IMR-90 (cell line): ENCODE data around the gene NRP1. TPM values are rescaled to one million over a fixed set of nuclear protein-coding genes. Genes with fewer than 3 reads are reported as not detected.
A peak's percentile ranks its signal among the peaks of the same experiment; 100 is the strongest.

ENCODE experiments used
- ATAC-seq: fragments of 200-7000 bp; cut with Tn5 transposase; 2 replicates; pipeline ENCODE4 v1.9.1; 2020; ENCODE audit warnings: low read depth, mild to moderate bottlenecking, moderate library complexity
- BruUV-seq: library from RNA; stranded (reverse); fragments of 400-500 nt; replicated peaks from 2 replicates; lab custom pipeline; 2021; lab: Mats Ljungman, UMichigan
- CTCF ChIA-PET: fragments of 300-600 bp; formaldehyde crosslinking; extraction: SDS; loops from one replicate; lab custom pipeline; 2021; ENCODE audit warnings: antibody characterized with exemption; lab: Yijun Ruan, JAX
- POLR2A ChIA-PET: fragments of 300-600 bp; sonication (Branson Sonifier 250); formaldehyde crosslinking; loops from one replicate; lab custom pipeline; 2022; ENCODE audit warnings: antibody characterized with exemption; ENCODE audit not compliant: unreplicated experiment; lab: Charles Lee
- DNase-seq: peaks from one replicate; pipeline ENCODE4 v3.0.0; 2013
- H2AFZ ChIP-seq: replicated peaks from 2 replicates; pipeline ENCODE3; 2013; ENCODE audit warnings: low read length, mild to moderate bottlenecking; ENCODE audit not compliant: poor library complexity
- H2AK5ac ChIP-seq: 2 replicates; pipeline ENCODE4 v1.6.1; 2013; ENCODE audit warnings: low read depth, low read length, inconsistent platforms
- H2AK9ac ChIP-seq: replicated peaks from 2 replicates; pipeline ENCODE3; 2013; ENCODE audit warnings: mild to moderate bottlenecking, low read depth, low read length, moderate library complexity; ENCODE audit not compliant: poor library complexity
- H2BK120ac ChIP-seq: 2 replicates; pipeline ENCODE4 v1.6.1; 2013; ENCODE audit warnings: low read depth, low read length, inconsistent platforms
- H2BK15ac ChIP-seq: 3 replicates; pipeline ENCODE4 v1.6.1; 2013; ENCODE audit warnings: low read depth, low read length, inconsistent platforms
- H2BK20ac ChIP-seq: 2 replicates; pipeline ENCODE4 v1.6.1; 2013; ENCODE audit warnings: low read depth, mild to moderate bottlenecking, inconsistent platforms, low read length, moderate library complexity
- H2BK5ac ChIP-seq: 2 replicates; pipeline ENCODE4 v1.6.1; 2013; ENCODE audit warnings: mild to moderate bottlenecking, low read depth, low read length, inconsistent platforms; ENCODE audit not compliant: poor library complexity, severe bottlenecking
- H3K14ac ChIP-seq: replicated peaks from 2 replicates; pipeline ENCODE4 v1.6.1; 2013; ENCODE audit warnings: low read depth, low read length, inconsistent platforms
- H3K18ac ChIP-seq: 2 replicates; pipeline ENCODE4 v1.6.1; 2013; ENCODE audit warnings: low read depth, low read length, control low read depth
- H3K23ac ChIP-seq: 2 replicates; pipeline ENCODE4 v1.6.1; 2013; ENCODE audit warnings: low read depth, low read length, inconsistent platforms
- H3K27ac ChIP-seq: 2 replicates; pipeline ENCODE4 v1.5.1; 2013; ENCODE audit warnings: mild to moderate bottlenecking, control low read depth, low read length; ENCODE audit not compliant: insufficient read depth
- H3K27me3 ChIP-seq: 2 replicates; pipeline ENCODE4 v1.6.1; 2013; ENCODE audit warnings: low read length; ENCODE audit not compliant: control insufficient read depth, insufficient read depth
- H3K36me3 ChIP-seq: 2 replicates; pipeline ENCODE4 v1.6.1; 2013; ENCODE audit warnings: low read length, mixed read lengths; ENCODE audit not compliant: control insufficient read depth, insufficient read depth
- H3K4ac ChIP-seq: 2 replicates; pipeline ENCODE4 v1.6.1; 2013; ENCODE audit warnings: low read depth, low read length, inconsistent platforms
- H3K4me1 ChIP-seq: 2 replicates; pipeline ENCODE4 v1.6.1; 2013; ENCODE audit warnings: low read length, mixed read lengths; ENCODE audit not compliant: control insufficient read depth, insufficient read depth
- H3K4me2 ChIP-seq: 2 replicates; pipeline ENCODE4 v1.6.1; 2013; ENCODE audit warnings: low read depth, mild to moderate bottlenecking, control low read depth, low read length, moderate library complexity
- H3K4me3 ChIP-seq: 2 replicates; pipeline ENCODE4 v1.5.1; 2013; ENCODE audit warnings: low read depth, mild to moderate bottlenecking, control low read depth, low read length, moderate library complexity; ENCODE audit not compliant: insufficient read depth
- H3K56ac ChIP-seq: 2 replicates; pipeline ENCODE4 v1.6.1; 2013; ENCODE audit warnings: low read length, inconsistent platforms; ENCODE audit not compliant: insufficient read depth; ENCODE audit errors: extremely low read depth
- H3K79me1 ChIP-seq, 2 experiments: 2 replicates each; pipeline ENCODE4 v1.6.1; 2013; ENCODE audit warnings: low read length in 2 of 2, inconsistent platforms in 1 of 2, low read depth in 1 of 2
- H3K9ac ChIP-seq: 2 replicates; pipeline ENCODE4 v1.6.1; 2013; ENCODE audit warnings: low read depth, low read length, control low read depth
- H3K9me1 ChIP-seq: 2 replicates; pipeline ENCODE4 v1.6.1; 2013; ENCODE audit warnings: low read length, inconsistent platforms; ENCODE audit not compliant: insufficient read depth
- H3K9me3 ChIP-seq: 2 replicates; pipeline ENCODE4 v1.6.1; 2013; ENCODE audit warnings: low read length; ENCODE audit not compliant: control insufficient read depth, insufficient read depth
- H4K20me1 ChIP-seq: 2 replicates; pipeline ENCODE4 v1.6.1; 2013; ENCODE audit warnings: low read length, inconsistent platforms; ENCODE audit not compliant: insufficient read depth
- H4K5ac ChIP-seq: 2 replicates; pipeline ENCODE4 v1.6.1; 2013; ENCODE audit warnings: mild to moderate bottlenecking, low read depth, low read length, control low read depth
- H4K8ac ChIP-seq, 2 experiments: 2 replicates each; pipeline ENCODE4 v1.6.1; 2013; ENCODE audit warnings: low read depth in 2 of 2, low read length in 2 of 2, control low read depth in 1 of 2, inconsistent platforms in 1 of 2
- H4K91ac ChIP-seq: 2 replicates; pipeline ENCODE4 v1.6.1; 2013; ENCODE audit warnings: low read depth, low read length, inconsistent platforms; ENCODE audit not compliant: insufficient read depth
- BHLHE40 ChIP-seq: fragments of 150-350 bp; IDR thresholded peaks from 2 replicates; pipeline ENCODE4 v1.6.1; 2016; ENCODE audit warnings: mild to moderate bottlenecking, low read depth, low read length
- CEBPB ChIP-seq: IDR thresholded peaks from 2 replicates; pipeline ENCODE4 v1.6.1; 2012; ENCODE audit warnings: low read depth, low read length, improper control_type of control experiment
- CHD1 ChIP-seq: IDR thresholded peaks from 2 replicates; pipeline ENCODE4 v1.6.1; 2012; ENCODE audit warnings: low read depth, low read length, improper control_type of control experiment
- FOS ChIP-seq: fragments of 150-350 bp; IDR thresholded peaks from 2 replicates; pipeline ENCODE4 v1.6.1; 2016; ENCODE audit warnings: low read depth, low read length
- MAFK ChIP-seq: IDR thresholded peaks from 2 replicates; pipeline ENCODE4 v1.6.1; 2012; ENCODE audit warnings: low read depth, low read length, improper control_type of control experiment
- MAZ ChIP-seq: IDR thresholded peaks from 2 replicates; pipeline ENCODE4 v1.6.1; 2012; ENCODE audit warnings: low read depth, mild to moderate bottlenecking, low read length, improper control_type of control experiment, moderate library complexity, borderline replicate concordance
- MXI1 ChIP-seq: IDR thresholded peaks from 2 replicates; pipeline ENCODE4 v1.6.1; 2012; ENCODE audit warnings: low read depth, mild to moderate bottlenecking, low read length, moderate library complexity, borderline replicate concordance
- NFE2L2 ChIP-seq: fragments of 150-350 bp; IDR thresholded peaks from 2 replicates; pipeline ENCODE4 v1.6.1; 2016; ENCODE audit warnings: low read depth, mild to moderate bottlenecking, low read length
- POLR2A ChIP-seq: IDR thresholded peaks from 2 replicates; pipeline ENCODE4 v1.6.1; 2012; ENCODE audit warnings: mild to moderate bottlenecking, low read depth, low read length
- RAD21 ChIP-seq: IDR thresholded peaks from 2 replicates; pipeline ENCODE4 v1.6.1; 2012; ENCODE audit warnings: low read length, improper control_type of control experiment
- RCOR1 ChIP-seq: IDR thresholded peaks from 2 replicates; pipeline ENCODE4 v1.6.1; 2012; ENCODE audit warnings: mild to moderate bottlenecking, low read length, improper control_type of control experiment; ENCODE audit not compliant: insufficient replicate concordance
- RFX5 ChIP-seq: IDR thresholded peaks from 2 replicates; pipeline ENCODE4 v1.8.0; 2012; ENCODE audit warnings: low read depth, mild to moderate bottlenecking, low read length, moderate library complexity
- SMC3 ChIP-seq: fragments of 150-350 bp; IDR thresholded peaks from 2 replicates; pipeline ENCODE4 v1.6.1; 2016; ENCODE audit warnings: low read depth, mild to moderate bottlenecking, antibody characterized with exemption, low read length, moderate library complexity
- WGBS, 2 experiments: methylation state at CpG; one replicate each; pipeline versions ENCODE4 v1.1.5 to v1.1.7; 2013; ENCODE audit warnings: missing lambda C conversion rate in 2 of 2; ENCODE audit not compliant: insufficient read length in 1 of 2; ENCODE audit errors: extremely low coverage in 2 of 2; 5-methylcytosine and 5-hydroxymethylcytosine counted together
- dilution Hi-C: fragments of 300-500 bp; cut with HindIII; formaldehyde crosslinking; loops from one replicate; pipeline ENCODE4 v1.14.3; 2018; ENCODE audit warnings: low sequenced_read_pairs; ENCODE audit not compliant: unreplicated experiment
- in situ Hi-C: fragments of 300-500 bp; cut with MboI; formaldehyde crosslinking; loops from 3 replicates; pipeline ENCODE4 v1.14.3; 2019; ENCODE audit warnings: low sequenced_read_pairs, inconsistent platforms, mixed read lengths
- intact Hi-C: fragments of 100-400 bp; cut with micrococcal nuclease; formaldehyde crosslinking; loops from 2 replicates; pipeline ENCODE4 v1.10.0; 2022
- polyA plus RNA-seq, 3 experiments: library from polyadenylated mRNA; depleted of rRNA; stranded (reverse); fragments of >200 nt; gene quantifications; 2 replicates each; pipeline ENCODE4 v1.2.3, GENCODE V29; 2012; ENCODE audit warnings: low replicate concordance in 1 of 3
- total RNA-seq: library from RNA; depleted of rRNA; stranded (reverse); fragments of >200 nt; gene quantifications from 2 replicates; pipeline ENCODE4 v1.2.3, GENCODE V29; 2012
- TF ChIP-seq, protein P1 (sequence below): conservative IDR thresholded peaks from 2 replicates; pipeline ENCODE4 v1.5.1; 2012; ENCODE audit warnings: mild to moderate bottlenecking, low read depth, low read length, improper control_type of control experiment
- TF ChIP-seq, protein P2 (sequence below): fragments of 150-350 bp; IDR thresholded peaks from 2 replicates; pipeline ENCODE4 v1.6.1; 2017; ENCODE audit warnings: mild to moderate bottlenecking, antibody characterized with exemption, low read length, low read depth
- TF ChIP-seq, protein P3 (sequence below): fragments of 150-350 bp; IDR thresholded peaks from 2 replicates; pipeline ENCODE4 v1.6.1; 2016; ENCODE audit warnings: low read depth, mild to moderate bottlenecking, low read length, moderate library complexity, borderline replicate concordance

The NRP1 gene
- total and polyA plus RNA-seq, 2 of the 4 experiments (the other 2 are of a cell fraction) = 108 to 227 TPM

DNA sequence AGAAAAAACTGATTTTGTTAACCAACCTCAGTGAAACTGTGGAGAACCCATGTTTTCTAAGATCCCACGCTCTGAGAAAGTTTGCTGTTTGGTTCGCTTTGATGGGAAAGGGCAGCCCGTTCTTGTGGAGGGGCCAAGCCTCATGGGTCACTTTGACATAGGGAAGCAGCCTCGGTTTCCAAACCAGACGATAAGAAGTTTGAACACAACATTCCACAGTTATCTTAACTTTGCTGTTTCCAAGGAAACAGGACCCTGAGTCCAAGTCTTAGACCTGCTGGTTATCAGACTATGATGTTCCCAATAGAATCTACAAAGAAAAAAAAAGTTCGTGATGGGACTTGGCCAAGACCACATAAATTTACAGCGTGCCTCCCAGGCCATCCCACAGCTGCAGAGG is 182.3 kb downstream of the NRP1 start:
- dilution Hi-C loops = no loop called here
- Histone ChIP-seq H2AK5ac (no peak overlapping the region), H3K4me1 (peaks cover 9% of the 10 kb centered on the region), H4K91ac (no peak overlapping the region), H3K23ac (no peak overlapping the region), H3K9me1 (0 out of 2 replicates have a peak, but pooled peaks cover 8% of the 10 kb centered on the region), H3K27ac (no peak overlapping the region), H3K27me3 (no peaks in the 10 kb centered on the region), H3K36me3 (no peaks in the 10 kb centered on the region), H2AK9ac (no peak overlapping the region), H3K9ac (no peak overlapping the region), H2BK120ac (no peak overlapping the region), H3K14ac (no peak overlapping the region), H3K18ac (no peak overlapping the region), H4K8ac (no peak overlapping the region), H2BK15ac (no peak overlapping the region), H2BK20ac (no peak overlapping the region), H2BK5ac (no peak overlapping the region), H4K20me1 (no peaks in the 10 kb centered on the region), H3K56ac (no peak overlapping the region), H4K5ac (0 out of 2 replicates have a peak overlapping the region, but pooled peaks have one; percentile 25), H3K9me3 (no peaks in the 10 kb centered on the region; the same call in 1 of the 2 replicates), H3K4ac (no peak overlapping the region), H3K4me3 (no peak overlapping the region), H2AFZ (no peak overlapping the region), H3K79me1 (no peaks in the 10 kb centered on the region), H3K4me2 (no peak overlapping the region)
- no peak for DNase-seq
- WGBS, 2 experiments = 75% methylated on average over 3 of the region's 7 CpGs; no CpG with 5 or more reads in 1 of the 2 experiments
- CTCF ChIA-PET = no interaction called here
- no peak for ATAC-seq
- POLR2A ChIA-PET = no interaction called here
- BruUV-seq = no TSS peak
- in situ Hi-C loops = loop anchor here (10.0 kb wide), 1 partner anchor 137 kb away; no protein-coding TSS in a partner anchor
- TF ChIP-seq SMC3 (no peak), RAD21 (no peak), POLR2A (no peak), RCOR1 (no peak), BHLHE40 (no peak), MAZ (no peak), NFE2L2 (no peak), MAFK (no peak), CHD1 (no peak), RFX5 (no peak), MXI1 (no peak), FOS (no peak), CEBPB (no peak)
- TF ChIP-seq, protein P1, sequence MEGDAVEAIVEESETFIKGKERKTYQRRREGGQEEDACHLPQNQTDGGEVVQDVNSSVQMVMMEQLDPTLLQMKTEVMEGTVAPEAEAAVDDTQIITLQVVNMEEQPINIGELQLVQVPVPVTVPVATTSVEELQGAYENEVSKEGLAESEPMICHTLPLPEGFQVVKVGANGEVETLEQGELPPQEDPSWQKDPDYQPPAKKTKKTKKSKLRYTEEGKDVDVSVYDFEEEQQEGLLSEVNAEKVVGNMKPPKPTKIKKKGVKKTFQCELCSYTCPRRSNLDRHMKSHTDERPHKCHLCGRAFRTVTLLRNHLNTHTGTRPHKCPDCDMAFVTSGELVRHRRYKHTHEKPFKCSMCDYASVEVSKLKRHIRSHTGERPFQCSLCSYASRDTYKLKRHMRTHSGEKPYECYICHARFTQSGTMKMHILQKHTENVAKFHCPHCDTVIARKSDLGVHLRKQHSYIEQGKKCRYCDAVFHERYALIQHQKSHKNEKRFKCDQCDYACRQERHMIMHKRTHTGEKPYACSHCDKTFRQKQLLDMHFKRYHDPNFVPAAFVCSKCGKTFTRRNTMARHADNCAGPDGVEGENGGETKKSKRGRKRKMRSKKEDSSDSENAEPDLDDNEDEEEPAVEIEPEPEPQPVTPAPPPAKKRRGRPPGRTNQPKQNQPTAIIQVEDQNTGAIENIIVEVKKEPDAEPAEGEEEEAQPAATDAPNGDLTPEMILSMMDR = no peak
- TF ChIP-seq, protein P2, sequence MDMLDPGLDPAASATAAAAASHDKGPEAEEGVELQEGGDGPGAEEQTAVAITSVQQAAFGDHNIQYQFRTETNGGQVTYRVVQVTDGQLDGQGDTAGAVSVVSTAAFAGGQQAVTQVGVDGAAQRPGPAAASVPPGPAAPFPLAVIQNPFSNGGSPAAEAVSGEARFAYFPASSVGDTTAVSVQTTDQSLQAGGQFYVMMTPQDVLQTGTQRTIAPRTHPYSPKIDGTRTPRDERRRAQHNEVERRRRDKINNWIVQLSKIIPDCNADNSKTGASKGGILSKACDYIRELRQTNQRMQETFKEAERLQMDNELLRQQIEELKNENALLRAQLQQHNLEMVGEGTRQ = no peak
- TF ChIP-seq, protein P3, sequence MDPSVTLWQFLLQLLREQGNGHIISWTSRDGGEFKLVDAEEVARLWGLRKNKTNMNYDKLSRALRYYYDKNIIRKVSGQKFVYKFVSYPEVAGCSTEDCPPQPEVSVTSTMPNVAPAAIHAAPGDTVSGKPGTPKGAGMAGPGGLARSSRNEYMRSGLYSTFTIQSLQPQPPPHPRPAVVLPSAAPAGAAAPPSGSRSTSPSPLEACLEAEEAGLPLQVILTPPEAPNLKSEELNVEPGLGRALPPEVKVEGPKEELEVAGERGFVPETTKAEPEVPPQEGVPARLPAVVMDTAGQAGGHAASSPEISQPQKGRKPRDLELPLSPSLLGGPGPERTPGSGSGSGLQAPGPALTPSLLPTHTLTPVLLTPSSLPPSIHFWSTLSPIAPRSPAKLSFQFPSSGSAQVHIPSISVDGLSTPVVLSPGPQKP = no peak
- intact Hi-C loops = loop anchor here (10.0 kb wide), 1 partner anchor 357 kb away; no protein-coding TSS in a partner anchor
